Stimulated activated CD4-positive, alpha-beta T cell treated with anti-CD3 and anti-CD28 coated beads, Interleukin-4, amount 100 ng/mL, for 48 hours (primary cell): ENCODE measurements around the gene CAPN3.

Experiments
- DNase-seq, 2 donors: peaks; one replicate each; pipeline ENCODE4 v3.0.0-alpha.2; 2020; ENCODE audit warnings: low read depth in 2 of 2

Gene CAPN3

DNA sequence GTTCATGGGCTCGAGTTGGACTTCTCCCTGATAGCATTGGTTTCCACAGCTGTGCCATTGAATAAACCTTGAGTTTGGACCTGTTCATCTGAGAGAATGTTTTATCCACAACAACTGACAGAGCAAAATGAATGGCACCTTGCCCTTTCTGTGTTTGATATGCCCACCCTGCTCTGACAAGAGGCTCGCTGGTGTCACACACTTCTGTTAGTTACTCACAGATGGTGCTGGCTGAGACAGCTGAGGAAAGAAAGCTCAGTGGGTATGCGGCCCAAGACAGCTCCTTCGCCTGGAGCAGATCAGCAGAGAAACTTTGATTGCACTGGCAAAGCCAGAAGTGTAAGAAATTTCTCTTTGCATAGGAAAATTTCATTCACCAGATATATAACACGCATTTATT lies 2.5 kb upstream of the CAPN3 start:
- DNase-seq: no peak

DNA sequence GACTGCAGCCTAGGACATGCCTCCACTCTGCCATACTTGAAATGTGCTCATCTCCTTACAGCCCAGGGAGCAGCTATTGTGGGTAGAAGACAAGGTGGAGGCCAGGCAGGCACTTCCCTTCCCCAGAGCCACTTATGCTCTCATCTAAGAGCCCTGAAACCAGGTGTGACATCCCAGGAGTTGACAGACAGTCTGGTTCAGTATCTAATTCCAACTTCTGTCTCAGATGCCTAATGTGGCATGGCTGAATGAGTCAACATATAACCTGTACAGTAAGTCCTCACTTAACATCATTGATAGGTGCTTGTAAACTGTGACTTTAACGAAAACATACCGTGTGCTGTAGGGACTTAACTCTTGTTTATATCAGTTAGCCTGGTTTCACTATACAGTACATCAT lies 1.2 kb upstream of the CAPN3 start:
- DNase-seq: no peak

DNA sequence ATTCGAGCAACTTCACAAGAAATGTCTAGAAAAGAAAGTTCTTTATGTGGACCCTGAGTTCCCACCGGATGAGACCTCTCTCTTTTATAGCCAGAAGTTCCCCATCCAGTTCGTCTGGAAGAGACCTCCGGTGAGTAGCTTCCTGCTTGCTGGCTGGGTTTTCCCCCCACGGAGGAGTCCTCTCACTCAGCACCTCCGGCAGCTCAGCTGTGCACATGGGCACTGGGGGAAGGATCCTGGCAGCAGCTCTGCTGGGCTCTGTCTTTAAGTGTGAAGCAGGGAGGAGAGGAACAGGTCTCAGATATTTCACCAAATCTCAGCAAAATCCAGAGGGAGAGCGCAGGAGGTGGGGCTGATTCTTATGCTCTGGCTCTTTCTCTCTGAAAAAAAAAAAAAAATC lies 684 bp downstream of the CAPN3 start:
- no peak for DNase-seq

DNA sequence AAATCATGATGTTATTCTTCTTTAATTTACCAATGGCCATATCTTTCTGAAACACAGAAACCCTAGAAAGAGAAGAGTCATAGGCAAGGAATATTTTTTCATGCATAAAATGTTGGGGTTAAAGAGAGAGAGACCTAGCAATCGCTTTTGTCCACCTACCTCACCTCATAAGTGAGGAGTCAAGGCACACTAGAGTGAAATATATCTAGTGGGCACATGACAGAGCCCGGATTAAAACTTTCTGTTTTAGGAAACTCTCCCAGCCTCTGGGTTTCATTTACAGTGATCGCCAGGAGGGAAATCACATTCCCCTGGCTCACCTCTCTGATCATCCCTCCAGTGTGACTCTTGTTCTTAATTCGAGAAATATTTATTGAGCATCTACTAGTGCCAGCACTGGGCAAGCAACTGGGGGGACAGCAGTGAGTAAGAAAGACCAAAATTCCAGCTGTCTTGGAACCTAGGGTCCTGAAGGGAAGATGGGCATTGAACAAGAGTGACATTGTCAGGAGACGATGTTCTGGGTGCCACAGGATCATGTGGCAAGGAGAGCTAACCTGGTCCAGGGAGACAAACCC lies 1.3 kb downstream of the CAPN3 start:
- no peak for DNase-seq

DNA sequence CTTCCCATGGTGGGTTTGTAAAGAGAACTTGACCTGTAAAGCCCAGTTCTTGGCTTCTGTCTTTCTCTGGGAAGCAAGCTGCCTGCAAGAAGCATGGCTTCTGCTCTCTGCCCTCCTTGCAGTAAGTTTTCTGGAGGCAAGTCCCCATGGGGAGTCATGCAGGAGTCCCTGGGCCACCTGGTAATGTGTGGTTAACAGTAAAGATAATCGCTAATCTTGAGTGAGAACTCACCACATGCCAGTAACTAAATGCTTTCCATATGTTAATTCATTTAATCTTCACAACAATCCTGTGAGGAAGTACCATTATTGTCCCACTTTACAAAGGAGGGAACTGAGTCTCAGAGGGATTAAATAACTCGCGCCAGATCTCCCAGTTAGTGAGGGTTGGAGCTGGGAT lies 4.2 kb downstream of the CAPN3 start:
- DNase-seq: no peak

DNA sequence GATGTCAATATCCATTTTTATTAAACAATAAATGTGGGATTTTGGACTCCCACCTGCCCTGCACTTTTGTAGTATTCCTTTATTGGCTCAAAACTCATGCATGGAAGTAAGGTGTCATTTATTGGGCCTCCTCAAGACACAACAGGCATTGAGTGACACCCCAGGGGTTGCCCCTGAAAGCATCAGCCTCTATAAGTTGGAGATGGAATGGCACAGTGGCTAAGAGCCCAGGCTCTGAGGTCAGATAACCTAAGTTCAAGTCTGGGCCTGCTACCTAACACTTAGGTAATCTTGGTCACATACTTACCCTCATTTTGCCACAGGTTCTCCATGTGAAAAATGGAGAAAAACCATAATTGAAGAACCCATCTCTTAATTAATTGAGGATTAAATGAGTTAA lies 4.6 kb downstream of the CAPN3 start:
- DNase-seq: no peak

DNA sequence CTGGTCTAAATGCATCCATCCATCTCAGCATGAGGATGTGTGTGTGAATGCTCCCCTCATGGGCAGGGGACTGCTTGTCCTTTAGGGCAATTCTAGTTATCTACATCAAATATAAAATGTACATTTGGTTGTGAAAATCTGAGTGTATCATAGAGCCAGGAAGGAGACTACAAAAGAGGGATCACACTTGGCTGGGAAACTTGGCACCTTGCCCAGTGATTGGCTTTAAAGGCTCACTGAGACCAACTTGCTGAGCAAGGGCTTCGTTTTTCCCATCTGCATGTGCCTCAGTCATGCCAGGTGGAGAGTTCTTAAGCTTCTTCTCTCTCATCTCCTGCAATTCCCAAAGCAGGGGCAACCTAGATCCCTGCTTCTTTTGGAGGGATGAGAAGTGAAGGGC lies 5.2 kb downstream of the CAPN3 start:
- no peak for DNase-seq

DNA sequence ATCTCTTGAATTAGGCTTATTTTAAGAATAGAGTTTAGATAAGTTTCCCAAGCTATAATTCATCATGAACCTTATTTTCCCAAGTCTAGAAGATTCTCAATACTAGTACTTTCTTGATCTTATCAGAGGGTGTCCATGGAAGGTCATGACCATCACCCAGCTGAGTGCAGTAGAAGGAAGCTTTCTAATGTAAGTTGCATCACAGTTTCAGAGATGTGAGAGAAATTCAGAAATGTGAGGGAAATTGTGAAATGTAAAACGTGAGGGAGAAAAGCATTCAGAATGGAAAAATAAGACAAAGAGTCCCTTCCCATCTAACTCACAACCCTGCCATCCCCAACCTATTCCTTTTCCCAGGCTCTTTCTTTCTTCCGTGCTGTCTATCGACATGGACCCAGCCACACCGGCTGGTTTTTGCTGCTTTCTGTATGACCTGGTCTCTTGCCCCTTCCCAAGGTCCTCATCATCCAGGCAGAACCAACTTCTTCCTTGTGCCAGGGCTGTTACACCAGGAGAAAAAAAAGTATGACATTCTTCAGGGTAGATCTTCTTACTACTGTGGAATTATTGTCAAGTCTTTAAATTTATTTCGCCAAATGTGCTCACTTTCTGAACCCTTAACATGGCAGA lies 6.7 kb downstream of the CAPN3 start:
- DNase-seq: no peak

DNA sequence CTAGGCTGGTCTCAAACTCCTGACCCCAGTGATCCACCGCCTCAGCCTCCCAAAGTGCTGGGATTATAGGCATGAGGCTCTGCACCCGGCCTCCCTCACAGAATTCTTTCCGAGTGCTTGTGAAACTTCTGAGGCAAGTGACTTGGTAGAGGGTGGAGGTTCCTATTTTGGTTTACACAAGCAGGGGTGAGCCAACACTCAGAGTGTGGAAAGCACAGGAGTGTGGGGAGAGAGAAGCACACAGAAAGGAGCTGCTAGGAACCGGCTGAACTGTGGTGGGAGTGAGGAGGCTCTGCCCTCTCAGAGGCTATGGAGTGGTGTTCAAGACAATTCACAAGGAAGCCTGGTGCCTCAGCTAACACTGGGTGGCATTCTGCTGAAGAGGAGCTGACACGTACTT lies 7.7 kb downstream of the CAPN3 start:
- DNase-seq: no peak

DNA sequence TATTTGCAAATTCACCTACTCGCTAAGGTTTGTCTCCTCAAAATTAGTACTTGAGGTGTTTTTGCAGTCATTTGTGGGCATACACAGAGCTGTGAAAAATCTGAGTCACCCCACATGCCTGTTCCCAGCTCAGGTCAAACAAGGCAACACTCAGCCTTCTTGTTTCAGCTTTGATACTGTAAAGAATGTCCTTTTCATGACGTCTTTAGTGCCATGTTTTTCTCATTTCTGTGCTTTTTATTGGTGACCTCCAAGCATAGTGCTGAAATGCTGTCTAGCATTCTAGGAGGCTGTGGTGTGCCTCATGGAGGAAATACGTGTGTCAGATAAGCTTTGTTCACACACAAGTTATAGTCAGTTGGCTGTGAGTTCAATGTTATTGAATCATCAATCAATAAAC lies 8.8 kb downstream of the CAPN3 start:
- DNase-seq: no peak

DNA sequence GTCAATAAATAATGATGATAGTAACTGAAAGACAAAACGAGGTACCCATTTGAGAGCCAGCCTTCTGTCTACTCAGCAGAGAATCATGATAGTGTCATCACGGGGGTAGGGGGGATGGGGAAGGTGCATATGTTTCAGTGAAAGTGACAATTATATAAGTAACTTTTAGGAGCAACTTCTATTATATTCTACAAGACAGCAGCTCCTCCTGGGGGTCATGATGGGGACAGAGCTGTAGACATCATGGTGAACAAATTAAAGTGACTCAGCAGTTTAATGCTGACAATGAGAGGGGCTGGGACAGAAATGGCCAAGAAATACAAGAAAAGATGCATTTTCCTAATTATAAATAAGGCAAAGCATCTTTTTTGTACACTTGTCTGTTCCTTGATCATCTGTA lies 11.8 kb downstream of the CAPN3 start:
- no peak for DNase-seq

DNA sequence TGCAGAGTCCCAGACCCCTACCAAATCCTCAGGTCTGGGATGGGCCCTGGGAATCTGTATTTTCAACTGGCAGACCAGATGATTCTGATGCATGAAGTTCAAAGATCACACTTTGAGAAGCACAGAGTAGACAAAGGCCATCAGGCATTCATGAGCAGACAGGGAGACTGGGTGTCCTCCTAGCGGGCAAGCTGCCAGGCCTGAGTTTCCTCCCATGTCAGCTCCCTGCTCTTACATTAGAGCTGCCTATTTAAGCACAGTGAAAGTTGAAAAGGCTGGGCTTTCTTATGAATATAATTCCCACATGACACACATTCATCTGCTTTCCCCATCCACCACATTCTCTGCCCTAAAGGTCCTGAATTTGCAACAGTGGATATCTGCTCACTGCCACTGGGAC lies 14.0 kb downstream of the CAPN3 start:
- no peak for DNase-seq

DNA sequence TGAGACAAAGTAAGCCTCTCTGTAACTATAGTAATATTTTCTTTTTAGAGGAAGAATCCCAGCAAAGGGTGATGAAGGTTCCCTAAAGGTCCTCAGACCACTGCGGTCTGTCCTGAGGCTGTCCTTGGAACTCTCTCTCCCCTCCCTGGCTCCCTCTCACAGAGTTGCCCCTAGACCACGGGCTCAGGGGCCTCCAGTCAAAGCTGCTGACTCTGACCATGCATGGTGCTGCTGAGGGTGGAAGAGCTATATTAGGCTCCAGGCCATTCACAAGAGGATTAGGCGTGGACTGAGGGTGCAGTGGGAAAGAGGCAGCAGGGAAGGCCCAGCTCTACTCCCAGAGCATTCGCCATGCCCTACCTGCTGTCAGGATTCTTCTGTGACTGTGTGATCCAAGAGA lies 14.6 kb downstream of the CAPN3 start:
- DNase-seq: no peak

DNA sequence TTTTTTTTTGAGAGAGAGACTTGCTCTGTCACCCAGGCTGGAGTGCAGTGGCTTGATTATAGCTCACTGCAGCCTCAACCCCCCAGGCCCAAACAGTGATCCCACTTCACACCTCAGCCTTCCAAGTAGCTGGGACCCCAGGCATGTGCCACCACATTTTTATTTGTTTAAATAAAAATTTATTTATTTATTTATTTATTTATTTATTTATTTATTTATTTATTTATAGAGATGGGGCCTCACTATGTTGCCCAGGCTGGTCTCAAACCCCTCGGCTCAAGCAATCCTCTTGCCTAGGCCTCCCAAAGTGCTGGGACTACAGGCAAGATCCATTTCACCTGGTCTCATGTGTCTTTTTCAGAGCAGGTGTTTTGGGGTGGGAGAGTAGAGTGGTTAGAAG lies 15.5 kb downstream of the CAPN3 start:
- DNase-seq: no peak

DNA sequence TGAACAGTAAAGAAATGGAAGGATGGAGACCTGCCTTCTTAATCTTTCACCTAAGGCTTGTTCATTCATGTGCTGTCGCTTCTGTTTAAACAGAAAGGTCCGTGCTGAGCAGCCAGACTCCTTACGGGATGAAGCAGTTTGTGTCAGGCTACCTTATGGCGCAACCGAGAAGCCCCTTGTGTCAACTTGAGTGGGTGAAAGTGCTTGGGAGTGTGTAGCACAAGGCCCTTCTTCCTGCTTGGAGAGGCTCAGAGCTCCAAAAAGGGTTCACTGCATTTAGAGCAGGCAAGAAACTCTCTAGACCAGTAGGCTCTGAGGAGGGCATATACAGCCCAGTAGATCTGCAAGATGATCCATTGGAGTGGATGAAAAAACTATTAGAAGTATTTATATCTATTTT lies 16.0 kb downstream of the CAPN3 start:
- no peak for DNase-seq

DNA sequence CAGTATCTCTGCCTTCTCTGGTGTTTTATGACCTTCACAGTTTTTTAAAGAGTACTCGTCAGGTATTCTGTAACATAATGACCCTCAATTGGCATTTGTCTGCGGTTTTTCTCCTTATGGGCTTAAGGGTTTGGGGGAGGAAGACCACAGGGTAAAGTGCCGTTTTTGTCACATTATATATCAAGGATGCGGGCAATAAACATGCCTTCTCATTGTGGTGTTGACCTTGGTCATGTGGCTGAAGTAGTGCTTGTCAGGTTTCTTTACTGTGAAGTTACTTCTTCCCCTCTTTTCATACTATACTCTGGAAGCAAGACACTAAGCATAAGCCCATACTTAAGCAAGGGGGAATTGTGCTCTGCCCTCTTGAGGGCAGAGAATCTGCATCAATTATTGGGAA lies 16.6 kb downstream of the CAPN3 start:
- no peak for DNase-seq

DNA sequence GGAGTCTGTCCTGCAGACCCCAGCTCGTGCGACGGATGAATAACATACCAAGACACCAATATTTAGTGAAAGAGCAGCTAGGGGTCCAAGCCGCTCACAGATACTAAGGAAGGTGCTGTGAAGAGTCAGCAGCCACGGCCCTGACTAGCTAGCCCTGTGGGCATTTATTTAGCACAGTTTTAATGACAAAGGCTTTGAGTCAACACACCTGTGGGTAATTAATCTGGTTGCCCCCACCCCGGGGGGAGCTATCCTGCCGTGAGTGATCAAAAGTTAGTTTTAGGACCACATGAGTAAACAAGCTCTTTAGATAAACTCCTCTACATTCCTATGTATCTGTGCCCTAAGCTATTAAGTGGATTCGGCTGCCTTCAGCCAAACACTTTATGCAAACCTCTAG lies 18.7 kb downstream of the CAPN3 start:
- no peak for DNase-seq

DNA sequence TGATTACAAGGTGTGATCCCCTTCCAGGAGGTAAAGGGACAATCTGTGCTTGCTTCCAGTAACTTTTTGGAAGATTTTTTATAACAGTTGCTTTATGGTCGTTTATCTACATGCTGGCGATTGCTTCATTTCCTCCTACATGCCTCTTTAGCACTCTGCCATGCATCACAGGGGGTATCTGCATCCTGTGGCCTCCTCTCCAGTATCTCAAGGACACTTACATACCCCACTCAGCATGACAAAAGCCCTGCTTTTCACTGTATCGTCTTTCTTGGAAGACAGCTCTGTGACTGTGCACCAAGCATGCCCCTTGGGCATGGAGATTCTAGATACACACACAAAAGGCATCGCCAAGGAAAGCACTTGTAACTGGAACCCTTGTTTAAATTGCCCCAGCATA lies 25.3 kb downstream of the CAPN3 start:
- no peak for DNase-seq

DNA sequence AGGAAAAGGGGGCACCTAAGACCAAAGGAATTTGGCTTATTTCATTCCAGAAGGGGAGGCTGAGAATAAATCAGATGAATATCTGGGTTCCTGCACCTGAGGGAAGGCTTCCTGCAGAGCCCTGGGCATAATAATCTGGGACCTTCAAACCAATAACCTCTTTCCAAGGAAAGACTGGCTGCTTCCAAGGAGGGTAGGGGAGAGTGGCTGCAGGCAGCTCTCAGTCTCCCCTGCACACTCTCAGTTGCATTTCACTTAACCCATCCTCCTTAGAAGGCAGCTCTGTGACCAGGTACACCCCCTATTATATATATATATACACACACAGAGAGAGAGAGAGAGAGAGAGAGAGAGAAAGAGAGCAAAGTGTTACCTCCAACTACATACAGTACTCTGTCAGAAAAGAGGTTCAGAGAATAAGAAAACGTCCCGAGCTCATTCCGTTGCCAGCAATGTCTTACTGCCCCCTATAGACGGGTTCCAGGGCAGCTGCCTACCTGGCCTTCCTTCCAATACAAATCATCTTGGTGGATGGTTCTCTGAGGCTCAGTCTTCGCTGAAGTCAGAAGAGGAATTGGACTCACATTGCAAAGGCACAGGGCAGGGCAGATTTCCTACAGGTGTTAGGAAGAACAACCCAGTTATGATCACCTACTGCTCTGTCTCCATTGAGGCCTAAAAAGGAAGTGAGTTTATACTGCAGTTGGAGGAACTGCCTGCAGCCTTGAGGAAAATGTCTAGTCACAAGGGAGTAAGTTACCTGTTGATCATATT lies 26.1 kb downstream of the CAPN3 start:
- peak in 1 of 2 donors; percentile 12 for DNase-seq

DNA sequence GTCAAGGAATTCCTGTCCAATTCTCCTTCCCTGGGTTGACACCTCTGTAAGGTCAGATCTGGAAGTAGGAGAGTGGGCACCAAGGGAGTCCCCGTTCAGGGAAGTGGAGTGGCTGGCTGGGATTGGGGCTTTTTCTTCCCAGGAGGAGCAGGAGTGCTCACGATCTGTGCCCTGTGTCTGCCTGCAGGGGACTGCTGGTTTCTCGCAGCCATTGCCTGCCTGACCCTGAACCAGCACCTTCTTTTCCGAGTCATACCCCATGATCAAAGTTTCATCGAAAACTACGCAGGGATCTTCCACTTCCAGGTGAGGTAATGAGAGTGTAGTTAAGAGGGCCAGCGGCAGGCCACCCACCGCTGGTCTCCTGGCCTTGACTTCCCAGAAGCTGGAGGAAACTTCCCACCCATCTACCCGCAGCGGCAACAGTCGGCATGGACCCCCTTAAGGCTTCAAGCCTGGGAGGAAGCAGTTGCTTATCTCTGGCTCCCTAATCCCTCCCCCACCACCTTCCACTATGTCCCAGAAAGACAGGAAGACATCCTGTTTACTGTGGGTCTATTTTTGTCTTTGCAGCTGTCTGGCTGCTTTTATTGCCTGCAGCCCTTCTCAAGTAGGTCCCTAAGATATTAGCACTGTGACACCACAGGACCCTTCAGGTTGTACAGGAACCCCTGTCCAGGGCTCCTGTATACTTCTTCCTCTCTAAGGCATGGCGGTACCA lies 26.8 kb downstream of the CAPN3 start:
- DNase-seq: no peak

DNA sequence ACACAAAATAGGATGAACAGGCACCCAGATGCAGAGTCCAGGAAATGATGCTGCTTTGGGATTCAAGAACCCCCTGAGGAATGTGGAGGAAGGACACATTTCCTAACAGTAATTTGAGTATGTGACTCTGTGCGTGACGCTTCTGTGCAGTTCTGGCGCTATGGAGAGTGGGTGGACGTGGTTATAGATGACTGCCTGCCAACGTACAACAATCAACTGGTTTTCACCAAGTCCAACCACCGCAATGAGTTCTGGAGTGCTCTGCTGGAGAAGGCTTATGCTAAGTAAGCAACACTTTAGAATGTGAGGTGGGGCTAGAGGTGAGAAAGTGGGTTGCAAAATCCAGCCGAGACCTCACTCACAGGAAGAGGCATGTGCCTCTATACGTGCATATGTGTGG lies 28.3 kb downstream of the CAPN3 start:
- no peak for DNase-seq

DNA sequence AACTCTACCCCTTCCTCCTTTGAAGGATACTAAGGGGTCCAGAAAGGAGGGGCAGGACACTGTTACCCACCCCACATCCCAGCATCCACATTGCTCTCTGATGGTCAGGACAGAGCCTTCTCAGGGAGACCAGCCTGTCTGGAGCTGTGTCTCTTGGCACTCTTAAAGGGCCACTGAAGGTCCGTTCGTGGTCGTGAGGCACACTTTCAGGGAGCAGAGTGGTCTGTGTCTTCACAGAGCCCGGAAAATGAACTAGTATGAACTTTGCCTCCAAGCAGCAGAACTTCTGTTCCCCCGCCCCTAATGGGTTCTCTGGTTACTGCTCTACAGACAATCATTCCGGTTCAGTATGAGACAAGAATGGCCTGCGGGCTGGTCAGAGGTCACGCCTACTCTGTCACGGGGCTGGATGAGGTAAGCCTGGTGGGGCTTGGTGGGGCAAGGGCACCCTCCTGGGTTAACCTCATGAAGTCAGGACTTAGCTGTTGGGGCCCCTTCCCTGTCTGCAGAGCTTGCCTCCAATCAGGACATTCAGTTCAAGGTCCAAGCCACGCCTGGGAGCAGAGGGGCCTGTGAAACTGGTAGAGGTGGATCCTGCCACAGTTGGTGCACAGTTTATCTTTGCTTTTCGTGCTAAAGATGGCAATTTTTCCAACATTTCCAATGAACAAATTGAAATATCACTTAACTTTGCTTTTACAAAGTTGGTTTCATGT lies 33.2 kb downstream of the CAPN3 start:
- no peak for DNase-seq
